IMR-90 (cell line): Measurements from ENCODE around the gene ORAI3. TPM values are rescaled to one million over a fixed set of nuclear protein-coding genes. Genes with fewer than 3 reads are reported as not detected.

ENCODE experiments used
- ATAC-seq: fragments of 200-7000 bp; cut with Tn5 transposase; 2 replicates; pipeline ENCODE4 v1.9.1; 2020; ENCODE audit warnings: low read depth, mild to moderate bottlenecking, moderate library complexity
- BruUV-seq: library from RNA; stranded (reverse); fragments of 400-500 nt; replicated peaks from 2 replicates; lab custom pipeline; 2021; lab: Mats Ljungman, UMichigan
- CTCF ChIA-PET: fragments of 300-600 bp; formaldehyde crosslinking; extraction: SDS; loops from one replicate; lab custom pipeline; 2021; ENCODE audit warnings: antibody characterized with exemption; lab: Yijun Ruan, JAX
- POLR2A ChIA-PET: fragments of 300-600 bp; sonication (Branson Sonifier 250); formaldehyde crosslinking; loops from one replicate; lab custom pipeline; 2022; ENCODE audit warnings: antibody characterized with exemption; ENCODE audit not compliant: unreplicated experiment; lab: Charles Lee
- DNase-seq: peaks from one replicate; pipeline ENCODE4 v3.0.0; 2013
- H2AFZ ChIP-seq: replicated peaks from 2 replicates; pipeline ENCODE3; 2013; ENCODE audit warnings: low read length, mild to moderate bottlenecking; ENCODE audit not compliant: poor library complexity
- H2AK5ac ChIP-seq: 2 replicates; pipeline ENCODE4 v1.6.1; 2013; ENCODE audit warnings: low read depth, low read length, inconsistent platforms
- H2AK9ac ChIP-seq: replicated peaks from 2 replicates; pipeline ENCODE3; 2013; ENCODE audit warnings: mild to moderate bottlenecking, low read depth, low read length, moderate library complexity; ENCODE audit not compliant: poor library complexity
- H2BK120ac ChIP-seq: 2 replicates; pipeline ENCODE4 v1.6.1; 2013; ENCODE audit warnings: low read depth, low read length, inconsistent platforms
- H2BK15ac ChIP-seq: 3 replicates; pipeline ENCODE4 v1.6.1; 2013; ENCODE audit warnings: low read depth, low read length, inconsistent platforms
- H2BK20ac ChIP-seq: 2 replicates; pipeline ENCODE4 v1.6.1; 2013; ENCODE audit warnings: low read depth, mild to moderate bottlenecking, inconsistent platforms, low read length, moderate library complexity
- H2BK5ac ChIP-seq: 2 replicates; pipeline ENCODE4 v1.6.1; 2013; ENCODE audit warnings: mild to moderate bottlenecking, low read depth, low read length, inconsistent platforms; ENCODE audit not compliant: poor library complexity, severe bottlenecking
- H3K14ac ChIP-seq: replicated peaks from 2 replicates; pipeline ENCODE4 v1.6.1; 2013; ENCODE audit warnings: low read depth, low read length, inconsistent platforms
- H3K18ac ChIP-seq: 2 replicates; pipeline ENCODE4 v1.6.1; 2013; ENCODE audit warnings: low read depth, low read length, control low read depth
- H3K23ac ChIP-seq: 2 replicates; pipeline ENCODE4 v1.6.1; 2013; ENCODE audit warnings: low read depth, low read length, inconsistent platforms
- H3K27ac ChIP-seq: 2 replicates; pipeline ENCODE4 v1.5.1; 2013; ENCODE audit warnings: mild to moderate bottlenecking, control low read depth, low read length; ENCODE audit not compliant: insufficient read depth
- H3K27me3 ChIP-seq: 2 replicates; pipeline ENCODE4 v1.6.1; 2013; ENCODE audit warnings: low read length; ENCODE audit not compliant: control insufficient read depth, insufficient read depth
- H3K36me3 ChIP-seq: 2 replicates; pipeline ENCODE4 v1.6.1; 2013; ENCODE audit warnings: low read length, mixed read lengths; ENCODE audit not compliant: control insufficient read depth, insufficient read depth
- H3K4ac ChIP-seq: 2 replicates; pipeline ENCODE4 v1.6.1; 2013; ENCODE audit warnings: low read depth, low read length, inconsistent platforms
- H3K4me1 ChIP-seq: 2 replicates; pipeline ENCODE4 v1.6.1; 2013; ENCODE audit warnings: low read length, mixed read lengths; ENCODE audit not compliant: control insufficient read depth, insufficient read depth
- H3K4me2 ChIP-seq: 2 replicates; pipeline ENCODE4 v1.6.1; 2013; ENCODE audit warnings: low read depth, mild to moderate bottlenecking, control low read depth, low read length, moderate library complexity
- H3K4me3 ChIP-seq: 2 replicates; pipeline ENCODE4 v1.5.1; 2013; ENCODE audit warnings: low read depth, mild to moderate bottlenecking, control low read depth, low read length, moderate library complexity; ENCODE audit not compliant: insufficient read depth
- H3K56ac ChIP-seq: 2 replicates; pipeline ENCODE4 v1.6.1; 2013; ENCODE audit warnings: low read length, inconsistent platforms; ENCODE audit not compliant: insufficient read depth; ENCODE audit errors: extremely low read depth
- H3K79me1 ChIP-seq, 2 experiments: 2 replicates each; pipeline ENCODE4 v1.6.1; 2013; ENCODE audit warnings: low read length in 2 of 2, inconsistent platforms in 1 of 2, low read depth in 1 of 2
- H3K9ac ChIP-seq: 2 replicates; pipeline ENCODE4 v1.6.1; 2013; ENCODE audit warnings: low read depth, low read length, control low read depth
- H3K9me1 ChIP-seq: 2 replicates; pipeline ENCODE4 v1.6.1; 2013; ENCODE audit warnings: low read length, inconsistent platforms; ENCODE audit not compliant: insufficient read depth
- H3K9me3 ChIP-seq: 2 replicates; pipeline ENCODE4 v1.6.1; 2013; ENCODE audit warnings: low read length; ENCODE audit not compliant: control insufficient read depth, insufficient read depth
- H4K20me1 ChIP-seq: 2 replicates; pipeline ENCODE4 v1.6.1; 2013; ENCODE audit warnings: low read length, inconsistent platforms; ENCODE audit not compliant: insufficient read depth
- H4K5ac ChIP-seq: 2 replicates; pipeline ENCODE4 v1.6.1; 2013; ENCODE audit warnings: mild to moderate bottlenecking, low read depth, low read length, control low read depth
- H4K8ac ChIP-seq, 2 experiments: 2 replicates each; pipeline ENCODE4 v1.6.1; 2013; ENCODE audit warnings: low read depth in 2 of 2, low read length in 2 of 2, control low read depth in 1 of 2, inconsistent platforms in 1 of 2
- H4K91ac ChIP-seq: 2 replicates; pipeline ENCODE4 v1.6.1; 2013; ENCODE audit warnings: low read depth, low read length, inconsistent platforms; ENCODE audit not compliant: insufficient read depth
- FOS ChIP-seq: fragments of 150-350 bp; IDR thresholded peaks from 2 replicates; pipeline ENCODE4 v1.6.1; 2016; ENCODE audit warnings: low read depth, low read length
- MAFK ChIP-seq: IDR thresholded peaks from 2 replicates; pipeline ENCODE4 v1.6.1; 2012; ENCODE audit warnings: low read depth, low read length, improper control_type of control experiment
- MXI1 ChIP-seq: IDR thresholded peaks from 2 replicates; pipeline ENCODE4 v1.6.1; 2012; ENCODE audit warnings: low read depth, mild to moderate bottlenecking, low read length, moderate library complexity, borderline replicate concordance
- NFE2L2 ChIP-seq: fragments of 150-350 bp; IDR thresholded peaks from 2 replicates; pipeline ENCODE4 v1.6.1; 2016; ENCODE audit warnings: low read depth, mild to moderate bottlenecking, low read length
- POLR2A ChIP-seq: IDR thresholded peaks from 2 replicates; pipeline ENCODE4 v1.6.1; 2012; ENCODE audit warnings: mild to moderate bottlenecking, low read depth, low read length
- RAD21 ChIP-seq: IDR thresholded peaks from 2 replicates; pipeline ENCODE4 v1.6.1; 2012; ENCODE audit warnings: low read length, improper control_type of control experiment
- RFX5 ChIP-seq: IDR thresholded peaks from 2 replicates; pipeline ENCODE4 v1.8.0; 2012; ENCODE audit warnings: low read depth, mild to moderate bottlenecking, low read length, moderate library complexity
- USF2 ChIP-seq: fragments of 150-350 bp; IDR thresholded peaks from 2 replicates; pipeline ENCODE4 v1.6.1; 2017; ENCODE audit warnings: mild to moderate bottlenecking, antibody characterized with exemption, low read length, low read depth
- WGBS, 2 experiments: methylation state at CpG; one replicate each; pipeline versions ENCODE4 v1.1.5 to v1.1.7; 2013; ENCODE audit warnings: missing lambda C conversion rate in 2 of 2; ENCODE audit not compliant: insufficient read length in 1 of 2; ENCODE audit errors: extremely low coverage in 2 of 2; 5-methylcytosine and 5-hydroxymethylcytosine counted together
- dilution Hi-C: fragments of 300-500 bp; cut with HindIII; formaldehyde crosslinking; loops from one replicate; pipeline ENCODE4 v1.14.3; 2018; ENCODE audit warnings: low sequenced_read_pairs; ENCODE audit not compliant: unreplicated experiment
- in situ Hi-C: fragments of 300-500 bp; cut with MboI; formaldehyde crosslinking; loops from 3 replicates; pipeline ENCODE4 v1.14.3; 2019; ENCODE audit warnings: low sequenced_read_pairs, inconsistent platforms, mixed read lengths
- intact Hi-C: fragments of 100-400 bp; cut with micrococcal nuclease; formaldehyde crosslinking; loops from 2 replicates; pipeline ENCODE4 v1.10.0; 2022
- polyA plus RNA-seq, 3 experiments: library from polyadenylated mRNA; depleted of rRNA; stranded (reverse); fragments of >200 nt; gene quantifications; 2 replicates each; pipeline ENCODE4 v1.2.3, GENCODE V29; 2012; ENCODE audit warnings: low replicate concordance in 1 of 3
- total RNA-seq: library from RNA; depleted of rRNA; stranded (reverse); fragments of >200 nt; gene quantifications from 2 replicates; pipeline ENCODE4 v1.2.3, GENCODE V29; 2012
- TF ChIP-seq, protein P1 (sequence below): fragments of 150-350 bp; IDR thresholded peaks from 2 replicates; pipeline ENCODE4 v1.6.1; 2016; ENCODE audit warnings: low read depth, mild to moderate bottlenecking, low read length, moderate library complexity, borderline replicate concordance
- TF ChIP-seq, protein P2 (sequence below): conservative IDR thresholded peaks from 2 replicates; pipeline ENCODE4 v1.5.1; 2012; ENCODE audit warnings: mild to moderate bottlenecking, low read depth, low read length, improper control_type of control experiment

ORAI3 gene
- total and polyA plus RNA-seq, 2 of the 4 experiments (the other 2 are of a cell fraction) = 6.8 to 16.9 TPM

- Histone ChIP-seq H2AK5ac (no peak overlapping the region), H4K8ac (no peak overlapping the region), H3K4ac (no peak overlapping the region), H3K27me3 (no peaks in the 10 kb centered on the region), H2BK15ac (no peak overlapping the region), H3K4me2 (no peak overlapping the region), H3K23ac (no peak overlapping the region), H2AK9ac (no peak overlapping the region), H3K9me3 (no peaks in the 10 kb centered on the region), H3K18ac (no peak overlapping the region), H3K4me3 (no peak overlapping the region), H2BK120ac (no peak overlapping the region), H3K14ac (no peak overlapping the region), H3K36me3 (peaks cover 1% of the 10 kb centered on the region; the same call in 1 of the 2 replicates), H2BK20ac (no peak overlapping the region), H4K5ac (no peak overlapping the region), H3K9me1 (peaks cover 9% of the 10 kb centered on the region), H3K56ac (no peak overlapping the region), H3K79me1 (peaks cover 0 to 35% of the 10 kb centered on the region in 2 experiments; a peak in 2 of 4 replicates), H4K20me1 (no peaks in the 10 kb centered on the region), H3K9ac (no peak overlapping the region), H3K4me1 (peaks cover 25% of the 10 kb centered on the region), H2BK5ac (no peak overlapping the region), H3K27ac (no peak overlapping the region), H4K91ac (no peak overlapping the region), H2AFZ (no peak overlapping the region)
- dilution Hi-C loops (no loop called here), intact Hi-C loops (no loop called here), in situ Hi-C loops (no loop called here)
- ATAC-seq = no peak
- POLR2A ChIA-PET = no interaction called here
- no peak for DNase-seq
- TF ChIP-seq POLR2A (no peak), USF2 (no peak), NFE2L2 (no peak), RFX5 (no peak), MXI1 (no peak), RAD21 (no peak), FOS (no peak), MAFK (no peak)
- TF ChIP-seq, protein P1, sequence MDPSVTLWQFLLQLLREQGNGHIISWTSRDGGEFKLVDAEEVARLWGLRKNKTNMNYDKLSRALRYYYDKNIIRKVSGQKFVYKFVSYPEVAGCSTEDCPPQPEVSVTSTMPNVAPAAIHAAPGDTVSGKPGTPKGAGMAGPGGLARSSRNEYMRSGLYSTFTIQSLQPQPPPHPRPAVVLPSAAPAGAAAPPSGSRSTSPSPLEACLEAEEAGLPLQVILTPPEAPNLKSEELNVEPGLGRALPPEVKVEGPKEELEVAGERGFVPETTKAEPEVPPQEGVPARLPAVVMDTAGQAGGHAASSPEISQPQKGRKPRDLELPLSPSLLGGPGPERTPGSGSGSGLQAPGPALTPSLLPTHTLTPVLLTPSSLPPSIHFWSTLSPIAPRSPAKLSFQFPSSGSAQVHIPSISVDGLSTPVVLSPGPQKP = no peak
- TF ChIP-seq, protein P2, sequence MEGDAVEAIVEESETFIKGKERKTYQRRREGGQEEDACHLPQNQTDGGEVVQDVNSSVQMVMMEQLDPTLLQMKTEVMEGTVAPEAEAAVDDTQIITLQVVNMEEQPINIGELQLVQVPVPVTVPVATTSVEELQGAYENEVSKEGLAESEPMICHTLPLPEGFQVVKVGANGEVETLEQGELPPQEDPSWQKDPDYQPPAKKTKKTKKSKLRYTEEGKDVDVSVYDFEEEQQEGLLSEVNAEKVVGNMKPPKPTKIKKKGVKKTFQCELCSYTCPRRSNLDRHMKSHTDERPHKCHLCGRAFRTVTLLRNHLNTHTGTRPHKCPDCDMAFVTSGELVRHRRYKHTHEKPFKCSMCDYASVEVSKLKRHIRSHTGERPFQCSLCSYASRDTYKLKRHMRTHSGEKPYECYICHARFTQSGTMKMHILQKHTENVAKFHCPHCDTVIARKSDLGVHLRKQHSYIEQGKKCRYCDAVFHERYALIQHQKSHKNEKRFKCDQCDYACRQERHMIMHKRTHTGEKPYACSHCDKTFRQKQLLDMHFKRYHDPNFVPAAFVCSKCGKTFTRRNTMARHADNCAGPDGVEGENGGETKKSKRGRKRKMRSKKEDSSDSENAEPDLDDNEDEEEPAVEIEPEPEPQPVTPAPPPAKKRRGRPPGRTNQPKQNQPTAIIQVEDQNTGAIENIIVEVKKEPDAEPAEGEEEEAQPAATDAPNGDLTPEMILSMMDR = no peak
- WGBS, 2 experiments = no CpG with 5 or more reads among the region's 6 CpGs
- BruUV-seq = no TSS peak
- CTCF ChIA-PET = no interaction called here
Observed at GRCh38 chr16:31003744-31004143, 54.9 kb downstream of the ORAI3 start.
